HG02610 (cell line): ENCODE data around the gene PHACTR1.

ENCODE experiments used
- ATAC-seq: cut with Tn5 transposase; IDR thresholded peaks from one replicate; pipeline ENCODE4 v1.9.1; 2021; ENCODE audit warnings: mild to moderate bottlenecking, moderate library complexity; ENCODE audit not compliant: unreplicated experiment

Gene PHACTR1

DNA sequence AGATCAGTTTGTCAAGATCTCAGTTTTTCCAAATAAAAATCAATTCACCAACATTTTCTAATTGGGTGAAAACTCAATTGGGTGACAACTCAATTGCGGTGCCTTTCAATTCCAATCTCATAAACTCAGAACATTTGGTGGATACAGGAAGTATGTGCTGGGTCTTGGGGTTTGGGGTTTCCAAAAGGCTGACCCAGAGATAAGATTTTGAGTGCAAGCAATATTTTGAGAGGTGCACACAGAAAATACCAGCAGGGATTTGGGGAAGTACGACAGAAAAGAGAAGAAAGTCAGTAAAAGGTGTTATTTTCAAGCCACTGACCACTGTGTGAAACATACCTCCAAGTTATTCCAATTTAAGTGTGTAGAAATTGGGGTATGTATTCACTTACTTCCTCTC lies 258.0 kb downstream of the PHACTR1 start:
- no peak for ATAC-seq

DNA sequence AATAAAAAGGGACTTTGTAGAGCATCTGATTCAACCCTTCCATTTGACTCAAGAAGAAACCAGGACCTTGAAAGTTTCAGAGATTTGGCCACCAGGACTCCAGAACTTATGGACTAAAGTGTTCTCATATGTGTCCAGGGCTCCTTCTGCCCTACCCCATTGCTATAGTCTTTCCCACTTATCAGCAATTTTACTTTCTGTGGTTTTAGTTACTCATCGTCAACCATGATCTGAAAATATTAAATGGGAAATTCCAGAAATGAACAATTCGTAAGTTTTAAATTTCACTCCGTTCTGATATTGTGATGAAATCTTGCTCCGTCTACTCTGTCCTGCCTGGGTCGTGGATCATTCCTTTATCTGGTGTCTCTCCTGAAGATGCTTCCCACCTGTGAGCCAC lies 259.8 kb downstream of the PHACTR1 start:
- ATAC-seq, result no peak

GRCh38 chr6:12977206-12977605 lies 260.6 kb downstream of the PHACTR1 start:
- ATAC-seq, result no peak

DNA sequence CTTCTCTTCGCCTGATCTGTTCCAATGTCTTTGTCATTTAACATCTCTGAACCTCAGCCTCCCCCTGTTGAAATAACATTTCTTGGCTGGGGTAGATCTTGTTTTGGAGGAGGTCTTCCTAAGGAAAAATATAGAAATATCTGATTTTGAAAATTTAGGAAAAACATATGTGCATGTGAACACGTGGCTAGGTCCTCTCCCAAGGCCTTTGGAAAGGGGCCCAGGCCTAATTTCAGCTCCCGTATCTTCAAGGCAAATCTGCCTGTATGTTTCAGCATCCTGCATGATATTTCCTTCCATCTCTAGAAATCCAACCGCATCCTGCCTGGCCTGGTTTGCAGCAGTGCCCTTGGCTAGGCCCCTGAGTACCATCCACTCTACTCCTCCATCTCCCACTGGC lies 261.2 kb downstream of the PHACTR1 start:
- ATAC-seq, result no peak

DNA sequence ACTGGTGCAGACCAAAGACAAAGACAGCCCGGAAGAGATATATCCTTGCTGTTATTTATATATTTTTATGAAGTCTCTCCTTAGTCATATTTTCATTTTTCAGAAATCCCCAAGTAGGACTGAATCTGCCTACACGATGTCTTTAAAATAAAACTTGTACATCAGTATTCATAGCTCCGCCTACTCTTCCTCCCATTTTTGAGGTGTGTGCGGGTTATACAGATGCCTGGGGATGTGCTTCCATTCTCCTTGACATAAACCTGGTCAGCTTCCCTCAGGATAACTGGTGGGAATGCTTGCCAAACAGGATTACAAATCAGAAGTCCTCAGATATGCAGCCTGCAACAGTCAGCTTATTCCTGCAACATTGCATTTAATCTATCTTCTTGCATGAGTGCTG lies 264.2 kb downstream of the PHACTR1 start:
- ATAC-seq, result no peak

- no peak for ATAC-seq
Observed at GRCh38 chr6:12984776-12985175, 268.2 kb downstream of the PHACTR1 start.

DNA sequence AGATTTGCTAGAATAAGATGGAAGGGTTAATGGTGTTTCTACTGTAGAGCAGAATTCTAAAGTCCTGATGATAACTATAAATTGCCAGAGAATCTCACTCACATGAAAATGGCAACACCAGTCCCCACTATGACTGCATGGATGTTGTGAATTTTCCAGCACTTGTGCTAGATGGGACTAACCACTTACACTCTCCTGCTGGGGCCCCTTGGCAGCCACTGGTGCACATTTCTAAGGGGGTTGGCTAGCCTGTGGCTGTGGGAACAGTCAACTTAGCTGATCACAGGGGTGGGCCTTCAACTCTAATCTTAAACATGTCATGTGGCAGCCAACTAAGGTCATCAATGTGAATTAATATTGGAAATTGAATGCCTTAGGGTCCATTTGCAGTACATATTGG lies 271.2 kb downstream of the PHACTR1 start:
- no peak for ATAC-seq

- ATAC-seq, result no peak
Observed at GRCh38 chr6:12990162-12990561, 273.6 kb downstream of the PHACTR1 start.

DNA sequence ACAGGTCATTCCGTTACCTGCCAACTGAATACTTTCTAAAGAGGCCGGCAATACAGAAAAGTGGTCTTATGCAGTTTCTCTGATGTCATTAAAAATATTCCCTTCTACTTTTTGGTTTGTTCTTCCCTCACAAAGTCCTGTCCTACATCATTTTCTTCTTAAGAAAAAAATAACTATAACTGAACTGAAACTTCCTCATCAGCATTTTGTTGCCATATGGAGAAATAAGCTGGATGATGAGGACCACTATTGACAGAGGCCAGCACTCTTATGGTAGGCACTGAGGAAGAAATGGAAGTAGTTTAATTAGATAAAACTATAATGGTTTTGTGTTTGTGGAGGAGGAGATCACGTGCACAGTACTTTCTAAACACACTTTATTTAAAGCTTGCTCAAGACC lies 274.9 kb downstream of the PHACTR1 start:
- no peak for ATAC-seq

- ATAC-seq, result no peak
Observed at GRCh38 chr6:12992770-12993169, 276.2 kb downstream of the PHACTR1 start.

GRCh38 chr6:12993283-12993898 lies 276.8 kb downstream of the PHACTR1 start:
- no peak for ATAC-seq

GRCh38 chr6:12995419-12995818 lies 278.9 kb downstream of the PHACTR1 start:
- ATAC-seq, result no peak

DNA sequence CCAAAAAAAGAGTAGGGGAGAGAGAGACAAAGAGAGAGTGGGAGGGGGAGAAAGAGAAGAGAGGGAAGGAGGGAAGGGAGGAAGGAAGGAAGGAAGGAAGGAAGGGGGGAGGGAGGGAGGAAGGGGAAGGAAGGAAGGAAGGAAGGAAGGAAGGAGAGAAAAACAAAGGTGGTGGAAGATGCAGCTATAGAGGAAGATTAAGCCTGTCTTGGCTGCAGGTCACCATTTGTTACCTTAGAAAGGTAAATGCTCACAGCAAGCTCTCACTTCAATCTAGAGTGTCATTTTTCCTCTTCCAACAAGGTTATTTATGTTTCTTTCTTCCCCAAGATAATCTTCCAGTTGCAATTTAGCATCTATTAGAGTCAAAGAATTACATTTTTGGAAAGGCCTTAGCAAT lies 284.0 kb downstream of the PHACTR1 start:
- no peak for ATAC-seq

GRCh38 chr6:13001927-13002326 lies 285.4 kb downstream of the PHACTR1 start:
- ATAC-seq, result no peak

DNA sequence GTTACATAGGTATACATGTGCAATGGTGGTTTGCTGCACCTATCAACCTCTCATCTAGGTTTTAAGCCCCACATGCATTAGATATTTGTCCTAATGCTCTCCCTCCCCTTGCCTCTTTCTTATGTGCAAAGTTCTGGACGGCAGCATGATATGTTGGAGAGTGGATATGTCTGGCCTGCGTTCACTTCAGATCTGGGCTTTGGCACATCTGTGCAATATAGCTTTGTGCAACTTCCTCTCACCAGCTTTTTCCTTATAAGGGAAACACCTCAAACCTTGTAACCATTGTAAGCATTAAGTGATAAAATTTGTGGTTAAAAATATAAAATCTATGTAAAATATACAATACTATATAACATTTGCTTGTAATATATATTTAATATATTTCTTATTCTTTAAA lies 288.0 kb downstream of the PHACTR1 start:
- ATAC-seq, result no peak

DNA sequence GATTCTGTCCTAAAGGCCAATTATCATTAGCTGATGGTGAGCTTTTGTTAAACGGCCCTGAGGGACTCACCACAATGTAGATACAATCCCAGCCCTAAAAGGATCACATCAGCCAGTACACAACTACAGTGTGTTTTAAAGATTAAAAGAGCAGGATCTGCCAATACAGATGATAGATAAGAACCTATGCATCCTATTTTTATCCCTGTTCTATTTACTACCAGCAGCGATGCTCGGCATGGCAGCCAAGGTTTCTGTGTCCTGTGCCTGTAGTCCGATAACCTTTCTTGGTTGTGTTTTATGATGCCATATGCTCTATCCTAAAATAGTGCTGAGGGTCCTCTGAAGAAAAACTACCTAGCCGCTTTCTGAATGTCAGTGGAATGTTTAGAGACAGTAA lies 289.4 kb downstream of the PHACTR1 start:
- ATAC-seq, result no peak

DNA sequence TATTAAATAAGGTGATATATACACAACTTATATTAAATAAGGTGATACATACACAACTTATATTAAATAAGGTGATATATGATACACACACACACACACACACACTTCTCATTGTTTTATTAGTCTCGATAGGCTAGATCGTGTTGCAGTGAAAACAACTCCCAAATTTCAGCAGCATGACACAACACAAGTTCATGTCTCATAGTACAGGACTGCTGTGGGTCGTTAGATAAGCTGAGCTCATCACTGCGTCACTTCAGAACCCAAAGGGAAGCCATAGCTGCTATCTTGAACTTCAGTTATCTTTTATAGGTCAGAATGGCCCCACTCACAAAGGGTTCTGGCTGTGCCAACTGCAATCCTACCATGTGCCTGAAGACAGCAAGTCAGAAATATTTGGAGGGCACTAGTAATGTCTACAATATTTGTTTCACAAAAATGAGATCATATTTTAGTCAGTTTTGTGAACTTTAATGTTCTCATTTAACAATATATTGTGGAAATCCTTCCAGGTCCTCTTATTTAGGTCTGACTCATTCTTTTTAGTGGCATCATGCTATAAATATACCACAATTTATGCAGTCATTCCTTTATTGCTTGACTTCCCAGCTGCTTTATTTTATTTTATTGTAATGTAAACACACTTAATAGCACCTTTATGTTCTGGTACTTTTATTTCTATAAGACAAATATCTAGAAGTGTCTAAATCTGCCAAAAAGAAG lies 290.2 kb downstream of the PHACTR1 start:
- ATAC-seq, result no peak

- ATAC-seq, result no peak
Observed at GRCh38 chr6:13007744-13008143, 291.2 kb downstream of the PHACTR1 start.

GRCh38 chr6:13009031-13009430 lies 292.5 kb downstream of the PHACTR1 start:
- ATAC-seq, result no peak

DNA sequence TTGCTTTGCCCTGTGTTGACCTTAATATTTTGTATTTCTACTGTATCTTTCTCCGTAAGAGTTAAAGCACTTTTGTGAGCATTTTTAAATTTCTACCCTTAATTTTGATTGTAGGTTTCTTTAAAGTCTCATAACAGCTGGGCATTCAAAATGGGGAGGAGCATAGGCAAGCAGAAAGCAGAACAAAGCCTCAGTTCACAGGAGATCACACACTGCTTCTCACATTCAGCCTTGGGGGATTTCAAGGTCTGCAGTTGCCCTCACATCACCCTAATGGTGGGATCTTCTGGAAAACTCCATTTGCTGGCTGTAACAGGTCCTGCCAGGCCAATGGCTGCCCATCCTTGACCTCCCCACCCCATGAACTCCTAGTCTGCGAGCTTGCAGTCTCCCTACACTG lies 292.9 kb downstream of the PHACTR1 start:
- no peak for ATAC-seq

DNA sequence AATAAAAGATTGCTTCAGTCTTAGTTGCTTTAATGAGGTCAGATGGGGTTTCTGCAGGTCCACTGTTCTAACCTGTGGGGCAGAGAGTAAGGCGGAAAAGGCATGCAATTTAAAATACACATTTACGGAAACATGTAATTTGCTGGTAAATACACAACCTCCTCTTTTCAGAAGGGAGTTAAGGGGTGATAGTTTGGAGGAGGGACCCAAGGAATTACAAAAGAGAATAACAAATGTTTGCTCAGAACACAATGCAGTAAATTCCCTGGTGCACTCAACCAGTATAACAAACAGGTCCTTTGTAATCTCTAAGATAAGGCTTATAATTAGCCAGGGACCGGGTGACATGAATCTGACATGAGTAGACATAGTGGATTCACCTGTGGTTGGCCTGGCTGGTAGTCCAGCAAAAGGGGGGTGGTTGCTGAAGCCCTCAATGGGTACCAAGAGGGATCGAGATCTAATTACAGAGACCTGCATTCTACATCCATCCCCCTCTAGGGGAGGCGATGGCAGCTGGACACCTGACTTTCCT lies 295.1 kb downstream of the PHACTR1 start:
- no peak for ATAC-seq

DNA sequence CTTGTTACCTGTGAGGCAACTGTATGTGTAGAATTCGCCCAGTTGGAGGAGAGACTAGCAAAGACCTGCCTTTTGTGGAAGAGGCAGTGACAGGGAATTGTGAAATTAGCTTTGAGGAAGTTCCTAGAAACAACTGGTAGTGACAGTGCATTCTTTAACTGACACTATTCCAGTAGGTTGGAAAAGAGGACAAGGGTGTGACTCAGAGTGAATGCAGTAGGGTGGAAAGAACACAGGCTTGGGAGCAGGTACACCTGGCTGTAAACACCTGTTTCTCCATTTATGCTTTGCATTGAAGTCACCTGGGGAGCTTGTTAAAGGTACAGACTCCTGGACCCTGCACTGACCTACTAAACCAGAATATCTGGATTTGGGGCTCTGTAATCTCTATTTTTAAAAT lies 295.7 kb downstream of the PHACTR1 start:
- no peak for ATAC-seq
